ENCODE measurements around the gene SNX25.

The SNX25 gene

DNA sequence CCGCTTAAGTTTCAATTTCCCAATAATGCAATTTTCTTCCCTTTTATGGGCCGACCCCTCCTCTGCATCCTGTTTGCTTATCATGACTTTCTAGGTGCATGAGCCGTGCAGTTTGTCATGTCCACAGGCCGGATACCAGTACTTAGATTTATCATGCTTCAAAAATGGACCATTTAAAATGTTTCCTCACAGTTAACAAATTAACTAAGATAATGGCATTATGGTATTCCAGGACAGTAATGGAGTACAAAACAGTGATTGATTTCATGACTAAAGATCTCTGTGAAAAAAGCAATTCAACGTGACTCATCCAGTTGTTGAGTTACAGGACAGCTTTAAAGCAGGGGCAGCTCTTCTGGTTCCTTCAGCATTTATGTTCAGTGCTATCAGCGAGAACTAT, 23.0 kb downstream of the SNX25 start:
- H3K27ac ChIP-seq (ENCODE audit: poor library complexity, severe bottlenecking): no peak overlapping the region
- H3K9me3 ChIP-seq (ENCODE audit: severe bottlenecking): no peaks in the 10 kb centered on the region
- peaks cover 2% of the 10 kb centered on the region for H3K4me1 ChIP-seq (ENCODE audit: insufficient read depth, poor library complexity, severe bottlenecking)
- no peaks in the 10 kb centered on the region for H3K27me3 ChIP-seq (ENCODE audit: insufficient read depth, poor library complexity, severe bottlenecking)
- TF ChIP-seq, protein P1, sequence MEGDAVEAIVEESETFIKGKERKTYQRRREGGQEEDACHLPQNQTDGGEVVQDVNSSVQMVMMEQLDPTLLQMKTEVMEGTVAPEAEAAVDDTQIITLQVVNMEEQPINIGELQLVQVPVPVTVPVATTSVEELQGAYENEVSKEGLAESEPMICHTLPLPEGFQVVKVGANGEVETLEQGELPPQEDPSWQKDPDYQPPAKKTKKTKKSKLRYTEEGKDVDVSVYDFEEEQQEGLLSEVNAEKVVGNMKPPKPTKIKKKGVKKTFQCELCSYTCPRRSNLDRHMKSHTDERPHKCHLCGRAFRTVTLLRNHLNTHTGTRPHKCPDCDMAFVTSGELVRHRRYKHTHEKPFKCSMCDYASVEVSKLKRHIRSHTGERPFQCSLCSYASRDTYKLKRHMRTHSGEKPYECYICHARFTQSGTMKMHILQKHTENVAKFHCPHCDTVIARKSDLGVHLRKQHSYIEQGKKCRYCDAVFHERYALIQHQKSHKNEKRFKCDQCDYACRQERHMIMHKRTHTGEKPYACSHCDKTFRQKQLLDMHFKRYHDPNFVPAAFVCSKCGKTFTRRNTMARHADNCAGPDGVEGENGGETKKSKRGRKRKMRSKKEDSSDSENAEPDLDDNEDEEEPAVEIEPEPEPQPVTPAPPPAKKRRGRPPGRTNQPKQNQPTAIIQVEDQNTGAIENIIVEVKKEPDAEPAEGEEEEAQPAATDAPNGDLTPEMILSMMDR (IDR thresholded peaks at IDR 0.05; ENCODE audit: poor library complexity, severe bottlenecking): no peak
- no peak for DNase-seq (ENCODE audit: low spot score)
- H3K36me3 ChIP-seq (ENCODE audit: low read depth): no peaks in the 10 kb centered on the region
- no peak overlapping the region for H3K4me3 ChIP-seq (ENCODE audit: severe bottlenecking)
- peak; percentile 49; the same call in 2 of the 3 replicates for ATAC-seq (ENCODE audit: low read depth)

DNA sequence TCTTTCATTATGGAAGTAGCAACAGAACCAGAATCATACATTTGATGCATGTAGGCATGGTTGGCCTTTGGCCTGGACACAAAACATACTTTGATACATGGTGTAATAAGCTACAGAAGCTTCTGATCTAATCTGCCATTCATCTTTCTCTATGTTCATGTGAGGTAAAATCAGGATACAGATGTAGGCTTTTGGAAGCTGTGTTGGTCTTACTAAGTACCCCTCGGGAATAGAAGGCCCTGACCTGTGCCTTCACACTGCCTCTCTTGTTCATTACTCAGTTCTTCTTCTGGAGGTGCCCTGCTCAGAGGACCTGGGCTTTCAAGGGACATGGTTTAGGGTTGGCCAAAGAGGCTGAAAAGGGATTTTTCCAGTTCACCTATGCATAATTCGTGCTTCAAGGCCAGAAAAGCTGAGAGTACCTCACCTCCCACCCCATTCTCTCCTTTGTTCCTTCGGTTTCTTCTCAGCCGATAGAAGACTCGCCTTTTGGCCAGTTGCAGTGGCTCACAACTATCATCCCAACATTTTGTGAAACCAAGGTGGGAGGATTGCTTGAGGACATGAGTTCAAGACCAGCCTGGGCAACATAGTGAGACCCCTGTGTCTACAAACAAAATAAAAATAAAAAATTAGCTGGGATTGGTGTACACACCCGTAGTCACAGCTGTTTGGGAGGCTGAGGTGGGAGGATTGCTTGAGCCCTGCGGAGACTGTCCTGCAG, 25.9 kb downstream of the SNX25 start:
- Histone ChIP-seq H3K4me1 (ENCODE audit: insufficient read depth, poor library complexity, severe bottlenecking) (peaks cover 2% of the 10 kb centered on the region), H3K27ac (ENCODE audit: poor library complexity, severe bottlenecking) (no peak overlapping the region), H3K27me3 (ENCODE audit: insufficient read depth, poor library complexity, severe bottlenecking) (no peaks in the 10 kb centered on the region), H3K4me3 (ENCODE audit: severe bottlenecking) (no peak overlapping the region), H3K36me3 (ENCODE audit: low read depth) (no peaks in the 10 kb centered on the region), H3K9me3 (ENCODE audit: severe bottlenecking) (peaks cover 3% of the 10 kb centered on the region)
- TF ChIP-seq, protein P1 (IDR thresholded peaks at IDR 0.05; ENCODE audit: poor library complexity, severe bottlenecking): no peak
- DNase-seq (ENCODE audit: low spot score): no peak
- no peak for ATAC-seq (ENCODE audit: low read depth)

DNA sequence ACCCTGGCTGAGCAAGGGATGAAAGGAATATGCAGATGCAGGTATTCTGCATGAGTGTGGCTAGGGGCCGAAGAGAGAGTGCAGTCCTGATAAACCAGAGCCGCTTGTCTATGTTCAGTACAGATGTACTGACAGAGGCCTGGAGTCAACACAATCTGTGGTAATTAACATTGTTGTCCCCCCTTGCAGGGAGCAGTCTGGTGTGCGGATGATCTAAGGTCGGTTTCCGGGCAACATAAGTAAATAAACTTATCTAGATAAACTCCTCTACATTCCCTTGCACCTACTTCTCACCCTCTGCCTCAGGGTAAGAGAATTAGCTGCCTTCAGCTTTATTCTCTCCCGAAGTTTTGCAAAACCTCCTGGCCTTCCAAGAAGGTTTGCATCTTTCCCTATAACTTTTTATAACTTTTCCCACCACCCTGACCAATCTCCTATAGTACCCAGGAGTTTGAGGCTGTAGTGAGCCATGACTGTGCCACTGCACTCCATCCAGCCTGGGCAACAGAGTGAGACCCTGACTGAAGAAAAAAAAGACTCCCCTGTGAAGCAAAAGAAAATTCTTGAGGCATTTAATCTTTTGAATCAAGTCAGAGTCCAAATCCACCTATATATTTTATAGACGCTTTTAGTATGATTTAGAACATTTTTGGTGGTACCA, 26.6 kb downstream of the SNX25 start:
- no peak overlapping the region for H3K4me3 ChIP-seq (ENCODE audit: severe bottlenecking)
- ATAC-seq (ENCODE audit: low read depth): no peak
- no peaks in the 10 kb centered on the region for H3K36me3 ChIP-seq (ENCODE audit: low read depth)
- no peak overlapping the region for H3K27ac ChIP-seq (ENCODE audit: poor library complexity, severe bottlenecking)
- H3K4me1 ChIP-seq (ENCODE audit: insufficient read depth, poor library complexity, severe bottlenecking): peaks cover 2% of the 10 kb centered on the region
- no peak for DNase-seq (ENCODE audit: low spot score)
- TF ChIP-seq, protein P1 (IDR thresholded peaks at IDR 0.05; ENCODE audit: poor library complexity, severe bottlenecking): no peak
- no peaks in the 10 kb centered on the region for H3K27me3 ChIP-seq (ENCODE audit: insufficient read depth, poor library complexity, severe bottlenecking)
- H3K9me3 ChIP-seq (ENCODE audit: severe bottlenecking): peaks cover 3% of the 10 kb centered on the region

DNA sequence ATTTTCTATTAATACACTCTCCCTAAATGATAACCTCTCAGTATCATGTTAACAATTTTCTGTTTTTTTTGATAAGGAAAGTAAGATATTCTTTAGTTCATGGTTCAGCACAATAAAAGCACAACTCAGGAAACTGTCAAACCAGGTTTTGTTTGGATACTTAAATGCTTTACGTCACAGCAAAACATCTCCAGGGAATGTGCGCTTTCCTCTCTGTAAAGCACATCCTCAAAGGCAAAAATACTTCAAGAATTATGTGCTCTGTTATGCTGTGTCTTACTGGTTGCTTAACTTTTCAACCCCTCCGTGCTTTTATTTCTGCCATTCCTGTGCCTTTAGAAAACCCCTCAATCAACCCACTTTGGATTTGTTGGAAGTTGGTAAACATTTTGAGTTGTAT, 27.8 kb downstream of the SNX25 start:
- TF ChIP-seq, protein P1 (IDR thresholded peaks at IDR 0.05; ENCODE audit: poor library complexity, severe bottlenecking): no peak
- DNase-seq (ENCODE audit: low spot score) (no peak), ATAC-seq (ENCODE audit: low read depth) (no peak)

DNA sequence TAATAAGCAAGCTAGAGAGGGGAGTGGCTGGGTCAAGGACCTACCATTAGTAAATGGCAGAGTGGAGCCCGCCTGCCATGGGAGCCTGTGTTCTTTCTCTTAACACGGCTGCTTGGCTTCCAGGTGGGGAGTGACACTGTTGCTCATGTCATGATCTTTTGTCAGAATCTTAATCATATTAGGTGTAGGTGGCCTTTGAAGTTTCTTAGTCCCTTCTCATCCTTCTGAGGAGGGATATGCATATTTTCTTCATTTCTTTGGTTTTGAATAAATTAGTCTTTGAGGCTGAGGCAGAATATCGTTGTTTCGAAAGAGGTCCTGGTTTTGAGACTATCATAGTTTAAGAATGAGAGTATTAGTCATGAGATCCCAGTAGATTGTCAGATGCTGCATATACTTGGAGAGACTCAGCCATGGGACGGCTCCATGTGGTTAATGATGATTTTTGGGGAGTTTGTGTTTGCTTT, 28.9 kb downstream of the SNX25 start:
- TF ChIP-seq, protein P1 (IDR thresholded peaks at IDR 0.05; ENCODE audit: poor library complexity, severe bottlenecking): no peak
- no peak for ATAC-seq (ENCODE audit: low read depth)
- Histone ChIP-seq H3K36me3 (ENCODE audit: low read depth) (no peaks in the 10 kb centered on the region), H3K27me3 (ENCODE audit: insufficient read depth, poor library complexity, severe bottlenecking) (no peaks in the 10 kb centered on the region), H3K4me3 (ENCODE audit: severe bottlenecking) (no peak overlapping the region), H3K4me1 (ENCODE audit: insufficient read depth, poor library complexity, severe bottlenecking) (no peaks in the 10 kb centered on the region), H3K9me3 (ENCODE audit: severe bottlenecking) (peaks cover 3% of the 10 kb centered on the region), H3K27ac (ENCODE audit: poor library complexity, severe bottlenecking) (no peak overlapping the region)
- no peak for DNase-seq (ENCODE audit: low spot score)

More for the DNA sequence above, 27.8 kb downstream of the SNX25 start:
- H3K27ac ChIP-seq (ENCODE audit: poor library complexity, severe bottlenecking): no peak overlapping the region
- no peaks in the 10 kb centered on the region for H3K27me3 ChIP-seq (ENCODE audit: insufficient read depth, poor library complexity, severe bottlenecking)
- H3K9me3 ChIP-seq (ENCODE audit: severe bottlenecking): peaks cover 3% of the 10 kb centered on the region
- no peaks in the 10 kb centered on the region for H3K36me3 ChIP-seq (ENCODE audit: low read depth)
- H3K4me3 ChIP-seq (ENCODE audit: severe bottlenecking): no peak overlapping the region
- peaks cover 2% of the 10 kb centered on the region for H3K4me1 ChIP-seq (ENCODE audit: insufficient read depth, poor library complexity, severe bottlenecking)
